Stimulated activated memory B cell treated with anti-CD40 and anti-IgM and Interleukin-4, amounts not matched to agents 10 μg/mL and 1 μg/mL and 100 μg/mL, for 72 hours (primary cell): ENCODE results near the gene FAM114A1.
A peak's percentile ranks its signal among the peaks of the same experiment; 100 is the strongest.

Experiments
- ATAC-seq: fragments of 150-1000 bp; cut with Tn5 transposase; 2 replicates; pipeline ENCODE4 v1.10.0; 2021
- H3K27ac Mint-ChIP-seq: one replicate; pipeline ENCODE4 v1.8.0; 2022; ENCODE audit warnings: mild to moderate bottlenecking, mixed read lengths
- H3K27me3 Mint-ChIP-seq: one replicate; pipeline ENCODE4 v1.8.0; 2022; ENCODE audit warnings: mixed read lengths
- H3K36me3 Mint-ChIP-seq: one replicate; pipeline ENCODE4 v1.8.0; 2022; ENCODE audit warnings: mixed read lengths
- H3K4me1 Mint-ChIP-seq: one replicate; pipeline ENCODE4 v1.8.0; 2022; ENCODE audit warnings: mixed read lengths
- H3K4me3 Mint-ChIP-seq: one replicate; pipeline ENCODE4 v1.8.0; 2022; ENCODE audit warnings: mild to moderate bottlenecking, moderate library complexity, mixed read lengths
- H3K9me3 Mint-ChIP-seq: one replicate; pipeline ENCODE4 v1.8.0; 2022; ENCODE audit warnings: mixed read lengths

Gene FAM114A1

DNA sequence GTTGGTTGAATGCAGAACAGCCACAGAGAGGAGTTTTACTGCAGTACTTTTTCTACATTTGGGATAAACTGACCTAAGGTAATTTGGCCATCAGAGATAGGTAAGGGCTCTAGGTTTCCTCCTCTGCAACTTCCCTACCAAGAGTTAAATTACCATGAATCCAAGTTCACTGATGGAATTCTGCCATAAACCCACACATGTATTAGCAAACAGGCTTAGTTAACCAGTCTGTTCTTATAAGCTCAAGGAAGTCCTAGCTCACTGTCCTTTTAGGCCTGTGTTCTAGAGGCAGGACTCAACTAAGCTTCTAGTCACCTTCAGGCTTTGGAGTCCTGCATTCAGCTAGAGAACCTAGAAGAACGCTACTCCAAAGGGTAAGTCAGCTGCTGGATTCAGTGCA, 4.0 kb downstream of the FAM114A1 start:
- Mint-ChIP-seq H3K36me3 (no peaks in the 10 kb centered on the region), H3K4me1 (peaks cover 32% of the 10 kb centered on the region), H3K27ac (no peak overlapping the region), H3K9me3 (no peaks in the 10 kb centered on the region), H3K27me3 (no peaks in the 10 kb centered on the region), H3K4me3 (no peak overlapping the region)
- no peak for ATAC-seq

DNA sequence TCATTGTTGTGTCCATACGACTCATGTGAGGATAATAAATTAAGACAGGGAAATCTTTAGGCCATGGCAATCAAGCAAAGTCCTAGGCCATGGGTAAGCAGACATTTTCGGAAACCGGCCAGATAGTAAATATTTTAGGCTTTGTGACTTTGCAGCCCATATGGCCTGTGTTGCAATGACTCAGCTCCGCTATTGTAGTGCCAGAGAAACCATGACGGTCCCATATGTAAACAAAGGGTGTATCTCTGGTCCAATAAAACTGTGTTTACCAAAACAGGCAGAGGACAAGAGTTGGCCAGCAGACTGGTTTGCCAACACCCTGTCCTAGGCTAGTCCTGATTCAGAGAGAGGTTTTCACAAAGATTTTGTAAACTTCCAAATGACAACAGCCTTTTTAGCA, 5.0 kb downstream of the FAM114A1 start:
- H3K36me3 Mint-ChIP-seq: no peaks in the 10 kb centered on the region
- H3K4me1 Mint-ChIP-seq: peaks cover 28% of the 10 kb centered on the region
- ATAC-seq: no peak
- no peaks in the 10 kb centered on the region for H3K27me3 Mint-ChIP-seq
- no peaks in the 10 kb centered on the region for H3K9me3 Mint-ChIP-seq
- no peak overlapping the region for H3K4me3 Mint-ChIP-seq
- H3K27ac Mint-ChIP-seq: no peak overlapping the region

DNA sequence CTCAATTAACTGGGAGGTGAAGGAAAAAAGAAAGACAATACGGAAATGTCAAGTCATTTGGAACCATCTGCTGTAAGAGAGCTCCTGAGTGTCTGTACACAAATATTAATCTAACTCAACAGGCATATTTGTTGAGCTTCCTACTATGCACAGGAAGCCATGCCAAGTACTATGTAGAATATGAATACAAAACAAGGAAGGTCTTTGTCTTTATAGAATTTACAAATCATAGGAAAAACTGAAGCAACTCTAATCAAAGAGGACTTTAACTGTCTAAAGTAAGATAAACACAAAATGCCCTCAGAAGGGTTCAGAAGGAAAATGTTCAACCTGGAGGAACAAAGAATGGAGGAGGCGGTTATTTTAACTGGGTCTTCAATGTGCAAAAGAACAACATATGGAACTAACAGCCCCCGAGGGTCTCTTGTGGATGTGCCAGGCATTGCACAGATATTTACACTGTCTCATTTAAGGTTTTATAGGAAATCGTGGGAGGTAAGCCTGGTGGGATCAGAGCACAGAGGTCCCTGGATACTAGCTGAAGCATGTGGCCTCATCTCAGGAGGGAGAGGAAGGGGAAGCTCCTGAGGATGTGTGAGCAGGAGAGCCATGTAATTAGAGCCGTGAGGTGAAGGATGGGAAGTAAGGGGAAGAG, 5.8 kb downstream of the FAM114A1 start:
- H3K27ac Mint-ChIP-seq: peak overlapping the region; percentile 7
- H3K9me3 Mint-ChIP-seq: no peaks in the 10 kb centered on the region
- H3K36me3 Mint-ChIP-seq: no peaks in the 10 kb centered on the region
- no peak overlapping the region for H3K4me3 Mint-ChIP-seq
- peaks cover 24% of the 10 kb centered on the region for H3K4me1 Mint-ChIP-seq
- H3K27me3 Mint-ChIP-seq: no peaks in the 10 kb centered on the region
- no peak for ATAC-seq

DNA sequence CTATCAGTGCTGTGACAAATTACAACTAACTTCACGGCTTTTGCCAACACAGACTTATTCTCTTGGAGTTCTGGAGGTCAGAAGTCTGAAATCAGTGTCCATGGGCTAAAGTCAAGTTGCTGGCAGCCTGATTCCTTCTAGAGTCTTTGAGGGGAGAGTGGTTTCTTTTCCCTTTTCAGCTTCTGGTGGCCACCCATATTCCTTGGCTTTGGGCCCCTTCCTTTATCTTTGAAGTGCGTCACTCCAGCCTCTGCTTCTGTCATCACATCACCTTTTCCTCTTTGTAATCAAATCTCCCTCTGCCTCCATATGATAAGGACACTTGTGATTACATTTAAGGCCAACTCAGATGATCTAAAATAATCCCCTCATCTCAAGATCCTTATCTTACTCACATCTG, 9.0 kb downstream of the FAM114A1 start:
- no peaks in the 10 kb centered on the region for H3K9me3 Mint-ChIP-seq
- H3K27me3 Mint-ChIP-seq: no peaks in the 10 kb centered on the region
- no peak overlapping the region for H3K27ac Mint-ChIP-seq
- peaks cover 7% of the 10 kb centered on the region for H3K4me1 Mint-ChIP-seq
- no peak overlapping the region for H3K4me3 Mint-ChIP-seq
- ATAC-seq: no peak
- no peaks in the 10 kb centered on the region for H3K36me3 Mint-ChIP-seq

DNA sequence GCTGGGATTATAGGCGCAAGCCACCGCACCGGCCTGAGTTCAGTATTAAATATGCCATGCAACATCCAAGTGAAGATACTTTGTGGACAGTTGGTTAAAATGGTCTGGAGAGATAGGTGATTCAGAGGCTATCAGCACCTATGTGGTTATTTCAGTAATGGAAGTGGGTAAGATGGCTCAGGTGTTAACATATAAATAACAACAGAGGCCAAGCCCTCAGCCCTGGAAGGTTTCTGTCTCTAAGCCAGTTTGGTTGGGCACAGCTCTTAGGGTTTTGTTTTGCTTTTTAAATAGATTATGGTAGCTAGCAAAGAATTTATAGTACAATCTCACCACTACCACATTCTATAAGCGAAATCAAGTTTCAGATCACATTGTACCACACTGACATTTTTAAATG, 16.6 kb downstream of the FAM114A1 start:
- Mint-ChIP-seq H3K27ac (no peak overlapping the region), H3K9me3 (no peaks in the 10 kb centered on the region), H3K4me3 (no peak overlapping the region), H3K4me1 (peaks cover 14% of the 10 kb centered on the region), H3K36me3 (peaks cover 8% of the 10 kb centered on the region), H3K27me3 (no peaks in the 10 kb centered on the region)
- ATAC-seq: no peak

DNA sequence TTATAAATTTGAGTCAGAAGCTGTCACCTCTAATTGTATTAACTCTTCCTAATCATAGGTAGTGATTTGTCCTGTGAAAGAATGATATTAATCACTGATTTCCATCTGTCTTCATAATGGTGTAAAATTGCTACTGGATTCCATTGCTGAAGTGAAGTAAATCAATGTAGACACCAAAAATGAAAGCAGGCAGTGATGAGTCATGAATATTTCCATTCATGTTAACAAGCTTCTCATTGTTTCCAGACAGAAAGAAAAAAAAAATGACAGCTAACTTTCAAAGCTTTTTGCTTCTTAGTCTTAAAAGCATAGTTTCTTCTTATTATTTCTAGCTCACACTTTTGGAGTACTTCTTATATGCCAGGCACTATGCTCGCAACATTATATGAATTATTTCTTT, 21.5 kb downstream of the FAM114A1 start:
- no peak overlapping the region for H3K4me3 Mint-ChIP-seq
- H3K27me3 Mint-ChIP-seq: no peaks in the 10 kb centered on the region
- H3K36me3 Mint-ChIP-seq: peaks cover 8% of the 10 kb centered on the region
- H3K27ac Mint-ChIP-seq: peak overlapping the region; percentile 70
- H3K4me1 Mint-ChIP-seq: peaks cover 20% of the 10 kb centered on the region
- no peak for ATAC-seq
- H3K9me3 Mint-ChIP-seq: no peaks in the 10 kb centered on the region

DNA sequence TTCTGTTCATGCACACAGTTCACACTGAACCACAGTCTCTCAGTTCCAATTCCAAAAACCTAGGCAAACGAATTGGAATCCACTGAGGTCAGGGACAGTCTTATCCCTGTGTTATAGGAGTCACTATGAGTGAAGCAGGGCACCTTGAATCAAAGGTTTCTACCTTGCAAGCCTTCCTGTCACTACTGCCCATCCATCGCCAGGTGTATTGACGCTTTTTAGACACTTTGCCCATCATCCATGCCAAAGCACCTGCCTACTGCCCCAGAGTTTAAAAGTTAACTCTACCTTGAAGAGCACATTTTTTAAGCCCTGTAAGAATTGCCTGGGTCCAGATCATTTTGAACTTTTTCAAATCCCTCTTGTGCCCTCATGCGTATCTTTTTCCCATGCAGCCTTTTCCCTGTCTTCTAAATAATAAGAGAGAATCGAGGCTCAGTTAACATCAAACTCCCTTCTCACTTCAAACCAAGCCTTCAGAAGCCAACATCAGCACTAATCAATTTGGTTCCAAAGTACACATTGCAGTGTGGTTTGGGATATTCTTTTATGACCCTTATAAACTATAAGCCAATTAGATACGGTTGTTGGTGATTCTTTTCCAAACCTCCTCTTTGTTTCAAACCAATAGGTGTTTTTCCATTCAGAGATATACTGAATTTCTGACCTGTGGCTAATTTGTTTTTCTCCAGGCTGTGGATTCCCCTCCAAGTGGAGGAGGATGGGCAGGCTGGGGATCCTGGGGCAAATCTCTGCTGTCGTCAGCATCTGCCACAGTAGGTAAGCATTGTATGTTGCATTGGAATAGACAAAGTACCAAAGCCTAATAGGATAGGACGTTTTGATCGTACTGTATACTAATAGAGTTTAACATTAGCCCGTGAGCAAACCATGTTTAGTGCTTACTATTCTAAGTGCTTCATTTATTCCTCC, 23.7 kb downstream of the FAM114A1 start:
- H3K27ac Mint-ChIP-seq: no peak overlapping the region

DNA sequence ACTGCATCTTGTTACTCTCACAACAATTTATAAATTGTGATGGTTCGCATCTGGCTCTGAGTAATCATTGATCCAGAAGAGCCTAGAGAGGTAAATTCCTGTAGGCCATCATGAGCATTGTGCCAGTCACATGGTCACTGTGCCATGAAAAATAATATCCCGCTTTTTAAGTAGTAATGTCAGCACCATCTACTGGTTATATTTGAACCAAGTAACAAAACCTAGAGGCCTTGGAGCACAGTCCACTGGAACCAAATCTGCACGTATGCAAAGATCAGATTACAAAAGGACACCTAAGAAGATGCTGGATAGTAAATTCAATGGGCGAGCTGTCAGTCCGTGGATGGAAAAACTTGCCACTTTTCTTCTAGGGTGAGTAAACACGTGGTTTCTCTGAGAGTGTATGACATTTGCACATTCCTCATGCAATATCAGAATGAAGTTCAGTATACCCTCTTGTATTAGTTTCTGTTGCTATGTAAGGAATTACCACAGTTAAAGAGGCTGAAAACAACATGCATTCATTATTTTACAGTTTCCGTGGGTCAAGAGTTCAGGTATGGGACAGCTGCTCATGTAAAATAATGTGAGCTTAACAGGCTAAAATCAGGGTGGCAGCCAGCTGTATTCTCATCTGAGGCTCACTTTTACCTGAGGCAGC, 26.8 kb downstream of the FAM114A1 start:
- Mint-ChIP-seq H3K4me3 (no peak overlapping the region), H3K27me3 (no peaks in the 10 kb centered on the region), H3K27ac (no peak overlapping the region), H3K9me3 (no peaks in the 10 kb centered on the region), H3K4me1 (peaks cover 11% of the 10 kb centered on the region), H3K36me3 (no peaks in the 10 kb centered on the region)
- no peak for ATAC-seq

More for the DNA sequence above, 23.7 kb downstream of the FAM114A1 start:
- Mint-ChIP-seq H3K36me3 (no peaks in the 10 kb centered on the region), H3K27me3 (no peaks in the 10 kb centered on the region), H3K9me3 (no peaks in the 10 kb centered on the region), H3K4me1 (peaks cover 20% of the 10 kb centered on the region), H3K4me3 (no peak overlapping the region)
- no peak for ATAC-seq

DNA sequence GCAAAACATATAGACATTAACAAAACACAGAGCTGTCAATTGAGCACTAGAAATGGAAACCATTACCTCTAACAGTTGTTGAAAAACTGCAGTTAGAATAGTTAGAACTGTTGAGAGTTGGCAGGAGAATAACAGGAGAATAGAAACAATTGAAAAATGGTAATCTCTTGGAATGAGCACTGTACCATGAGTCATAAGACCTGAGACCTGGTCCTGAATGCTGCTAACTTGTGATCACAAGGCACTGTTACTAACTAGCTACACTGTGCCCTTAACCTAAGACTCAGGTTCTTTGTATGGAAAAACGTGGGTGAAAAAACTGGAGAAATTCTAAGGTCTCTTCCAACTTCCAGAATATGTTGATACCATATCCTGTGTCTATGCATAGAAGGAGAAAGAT, 29.3 kb downstream of the FAM114A1 start:
- H3K9me3 Mint-ChIP-seq: no peaks in the 10 kb centered on the region
- no peaks in the 10 kb centered on the region for H3K27me3 Mint-ChIP-seq
- H3K36me3 Mint-ChIP-seq: no peaks in the 10 kb centered on the region
- H3K27ac Mint-ChIP-seq: no peak overlapping the region
- ATAC-seq: no peak
- peaks cover 7% of the 10 kb centered on the region for H3K4me1 Mint-ChIP-seq
- no peak overlapping the region for H3K4me3 Mint-ChIP-seq

DNA sequence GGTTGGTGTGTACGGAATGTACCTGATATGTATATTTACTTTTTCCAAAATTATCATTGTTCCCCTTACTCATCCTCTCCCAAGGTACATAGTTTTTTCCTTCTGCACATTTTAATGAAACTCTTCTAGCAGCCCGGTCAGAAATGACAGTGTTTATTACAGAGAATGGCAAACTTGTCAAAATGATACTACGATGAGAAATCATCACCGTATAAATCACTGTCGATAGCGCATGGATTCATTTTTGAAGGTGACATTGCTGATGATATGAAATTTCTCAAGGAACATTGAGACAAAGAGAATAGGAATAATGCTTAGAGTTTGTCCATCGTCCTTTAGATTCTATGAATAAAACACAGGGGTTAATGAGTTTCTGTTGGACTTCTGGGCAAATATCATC, 30.6 kb downstream of the FAM114A1 start:
- Mint-ChIP-seq H3K27ac (no peak overlapping the region), H3K4me3 (no peak overlapping the region), H3K4me1 (peaks cover 7% of the 10 kb centered on the region), H3K9me3 (no peaks in the 10 kb centered on the region), H3K36me3 (no peaks in the 10 kb centered on the region), H3K27me3 (no peaks in the 10 kb centered on the region)
- ATAC-seq: no peak

DNA sequence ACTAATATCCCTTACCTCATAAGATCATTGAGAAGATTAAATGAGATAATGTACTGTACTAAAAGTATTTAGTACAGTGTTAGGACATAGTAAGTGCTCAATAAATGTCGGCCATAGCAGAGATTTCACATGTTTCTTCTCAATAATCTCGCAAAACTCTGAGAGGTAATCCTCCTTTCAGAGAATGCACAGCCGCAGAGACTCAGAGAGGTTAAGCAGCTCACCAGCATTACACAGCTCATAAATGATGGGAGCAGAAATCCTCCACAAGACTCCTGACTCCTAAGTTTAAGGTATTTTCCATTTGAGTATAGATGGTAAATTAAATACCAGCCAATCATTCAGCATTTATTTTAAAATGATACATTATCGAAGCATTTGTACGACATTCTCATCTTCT, 34.6 kb downstream of the FAM114A1 start:
- H3K9me3 Mint-ChIP-seq: no peaks in the 10 kb centered on the region

DNA sequence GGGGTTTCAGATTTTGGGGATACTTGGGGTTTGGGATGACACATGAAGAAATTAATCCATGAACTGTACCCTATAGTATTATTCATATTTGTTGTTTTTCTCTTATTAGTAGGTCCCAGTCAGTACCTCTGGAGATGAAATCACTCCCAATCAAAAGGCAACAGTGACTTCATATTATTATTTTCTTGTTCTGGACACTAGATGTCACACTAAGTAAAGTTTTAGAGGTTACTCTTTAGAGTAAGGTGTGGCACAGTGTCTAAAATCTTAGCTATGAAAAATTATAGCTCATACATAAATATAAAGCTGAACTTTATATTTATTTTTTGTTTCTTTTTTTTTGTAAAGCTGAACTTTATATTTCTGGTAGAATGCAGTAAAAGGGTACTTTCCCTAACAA, 35.1 kb downstream of the FAM114A1 start:
- Mint-ChIP-seq H3K27me3 (no peaks in the 10 kb centered on the region), H3K36me3 (no peaks in the 10 kb centered on the region), H3K4me1 (no peaks in the 10 kb centered on the region), H3K27ac (no peak overlapping the region), H3K9me3 (no peaks in the 10 kb centered on the region), H3K4me3 (no peak overlapping the region)
- ATAC-seq: peak; percentile 61

More for the DNA sequence above, 34.6 kb downstream of the FAM114A1 start:
- Mint-ChIP-seq H3K27ac (no peak overlapping the region), H3K27me3 (no peaks in the 10 kb centered on the region), H3K4me1 (no peaks in the 10 kb centered on the region), H3K36me3 (no peaks in the 10 kb centered on the region), H3K4me3 (no peak overlapping the region)
- no peak for ATAC-seq

DNA sequence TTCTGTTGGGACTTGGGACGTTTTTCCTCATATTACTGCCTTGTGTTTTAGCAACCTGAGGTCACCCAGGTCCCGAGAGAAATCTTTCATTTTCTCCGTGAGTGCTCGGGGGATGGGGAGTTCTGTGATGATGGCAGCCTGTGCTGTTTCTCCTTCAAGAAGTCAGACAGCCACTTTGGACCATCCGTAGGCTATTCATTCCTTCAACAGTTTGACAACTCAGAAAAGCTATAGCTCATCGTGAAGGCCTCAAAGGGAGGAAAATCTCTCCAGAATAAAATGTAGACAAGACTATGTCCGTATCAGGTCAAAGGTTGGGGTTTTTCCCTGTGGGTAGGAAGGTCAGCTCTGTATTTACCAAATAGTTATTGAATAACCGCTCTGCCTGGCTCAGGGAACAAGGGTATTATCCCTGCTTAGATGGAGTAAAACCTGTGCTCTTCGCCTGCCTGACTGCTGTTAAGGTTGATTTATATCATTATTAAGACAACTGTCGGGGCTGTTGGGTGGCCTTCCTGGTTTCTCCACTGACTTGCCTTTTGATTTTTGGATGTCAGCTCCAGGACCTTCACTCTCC, 36.6 kb downstream of the FAM114A1 start:
- H3K4me3 Mint-ChIP-seq: no peak overlapping the region
- H3K36me3 Mint-ChIP-seq: no peaks in the 10 kb centered on the region
- H3K9me3 Mint-ChIP-seq: no peaks in the 10 kb centered on the region
- no peak overlapping the region for H3K27ac Mint-ChIP-seq
- no peaks in the 10 kb centered on the region for H3K4me1 Mint-ChIP-seq
- ATAC-seq: no peak
- H3K27me3 Mint-ChIP-seq: no peaks in the 10 kb centered on the region

DNA sequence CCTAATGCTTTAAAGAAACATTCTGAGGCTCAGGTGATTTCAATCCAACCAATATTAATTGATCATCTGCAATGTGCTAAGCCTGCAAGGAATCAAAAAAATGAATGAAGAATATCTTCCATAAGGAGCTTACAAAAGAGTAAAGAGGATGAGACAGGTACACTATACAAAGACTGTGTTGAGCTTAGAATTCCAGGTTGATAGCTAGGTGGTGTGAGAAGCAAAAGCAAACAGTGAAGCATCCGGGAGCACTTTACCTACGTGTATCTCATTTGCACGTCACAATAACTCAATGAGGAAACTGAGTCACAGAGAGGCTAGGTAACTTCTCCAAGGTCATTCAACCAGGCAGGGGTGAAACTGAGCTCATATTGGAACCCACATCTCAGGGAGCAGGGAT, 37.1 kb downstream of the FAM114A1 start:
- Mint-ChIP-seq H3K4me3 (no peak overlapping the region), H3K9me3 (no peaks in the 10 kb centered on the region), H3K4me1 (no peaks in the 10 kb centered on the region), H3K27ac (no peak overlapping the region), H3K36me3 (no peaks in the 10 kb centered on the region), H3K27me3 (no peaks in the 10 kb centered on the region)
- no peak for ATAC-seq

DNA sequence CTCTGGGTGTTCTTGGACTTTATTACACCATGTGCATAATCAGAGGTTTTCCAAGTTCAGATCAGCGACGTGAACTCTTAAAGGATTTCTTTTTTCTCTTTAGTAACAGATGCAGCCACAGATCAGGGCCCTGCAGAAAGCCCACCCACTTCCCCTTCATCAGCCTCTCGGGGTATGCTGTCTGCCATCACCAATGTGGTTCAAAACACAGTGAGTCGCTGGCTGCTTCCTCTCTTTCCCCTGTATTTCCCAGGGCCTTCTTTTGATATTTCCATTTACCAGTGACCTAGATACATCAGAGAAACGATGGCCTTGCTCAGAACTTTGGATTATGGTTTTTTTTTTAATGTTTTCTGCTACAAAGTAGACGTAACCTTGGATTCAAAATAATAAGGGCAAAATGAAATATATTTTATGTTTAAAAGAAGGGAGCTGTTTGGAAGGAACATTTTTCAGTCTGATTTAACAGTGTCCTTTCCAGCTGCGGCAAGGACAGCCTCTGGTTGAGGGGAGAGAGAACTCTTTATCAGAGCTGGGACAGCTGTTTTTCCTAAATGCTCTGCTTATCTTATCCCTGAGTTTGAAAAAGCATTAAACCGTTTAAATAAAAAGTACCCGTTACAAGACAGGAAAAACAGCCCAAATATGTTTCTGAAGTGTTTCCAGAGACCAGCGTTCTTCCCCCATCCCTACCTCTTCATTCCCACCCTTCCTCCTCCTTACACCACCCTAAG, 38.2 kb downstream of the FAM114A1 start:
- Mint-ChIP-seq H3K36me3 (peaks cover 8% of the 10 kb centered on the region), H3K27ac (peak overlapping the region; percentile 44), H3K4me3 (no peak overlapping the region), H3K4me1 (no peaks in the 10 kb centered on the region), H3K27me3 (no peaks in the 10 kb centered on the region), H3K9me3 (no peaks in the 10 kb centered on the region)
- no peak for ATAC-seq
